ENCODE measurements around the gene SLC9A5.

SLC9A5 gene

DNA sequence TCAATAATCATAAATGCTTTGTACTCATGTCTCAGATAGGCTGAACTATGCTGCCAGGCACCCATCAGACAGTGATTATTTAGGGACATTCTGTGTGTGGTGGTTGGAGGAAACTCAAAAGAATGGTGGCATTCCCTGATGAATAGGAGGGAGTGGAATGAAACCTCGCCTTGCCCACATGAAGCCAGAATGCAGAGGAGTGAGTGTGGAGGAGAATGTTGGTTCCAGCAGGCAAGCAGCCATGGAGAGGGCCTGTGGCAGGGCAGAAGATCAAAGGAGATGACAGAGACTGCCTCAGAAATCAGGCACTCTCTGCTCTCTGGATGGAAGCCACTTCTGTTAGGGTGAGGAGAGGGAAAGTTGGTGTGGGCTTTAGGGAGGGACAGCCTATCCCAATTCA, 55.2 kb downstream of the SLC9A5 start:
- in situ Hi-C loops (cut with MboI; ENCODE audit: low sequenced_read_pairs): no loop called here

DNA sequence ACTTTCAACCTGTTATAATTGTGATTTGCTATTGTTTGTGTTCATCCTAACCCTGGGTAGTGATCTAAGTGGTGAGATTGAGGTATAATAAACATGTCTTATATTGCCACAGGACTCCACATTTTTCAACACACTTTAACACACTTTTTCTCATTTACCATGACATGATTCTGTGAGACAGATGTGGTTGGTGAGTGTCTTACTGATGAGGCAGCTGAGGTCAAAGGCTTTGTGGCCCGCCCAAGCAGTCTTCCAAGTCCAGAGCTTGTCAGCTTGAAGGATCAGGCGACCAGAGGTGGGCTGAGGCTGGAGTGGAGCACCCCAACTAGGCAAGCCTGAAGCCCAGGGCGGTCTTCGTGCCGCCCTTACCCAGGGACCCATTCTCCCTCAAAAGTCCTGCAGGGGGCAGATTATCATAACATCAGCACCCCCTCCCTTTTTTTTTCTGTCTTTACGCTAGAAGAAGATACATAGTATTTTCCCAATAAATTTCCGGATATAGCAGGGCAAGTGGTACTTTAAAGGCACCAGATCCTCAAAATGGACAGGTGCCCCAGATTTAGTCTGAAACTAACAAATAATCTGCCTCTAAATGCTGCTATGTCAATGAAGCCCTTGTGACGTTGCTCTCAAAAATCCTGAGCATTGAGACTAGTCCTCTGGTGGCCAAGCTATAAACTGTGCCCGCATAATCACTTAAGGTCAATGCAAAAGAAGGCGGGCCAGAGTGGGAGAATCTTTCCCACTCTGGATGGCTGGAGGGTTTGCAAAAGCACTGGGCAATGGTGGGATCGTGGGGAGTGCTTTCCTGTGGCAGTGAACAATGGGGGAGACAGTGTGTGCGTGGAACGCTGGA, 56.7 kb downstream of the SLC9A5 start:
- in situ Hi-C loops (cut with MboI; ENCODE audit: low sequenced_read_pairs): no loop called here

DNA sequence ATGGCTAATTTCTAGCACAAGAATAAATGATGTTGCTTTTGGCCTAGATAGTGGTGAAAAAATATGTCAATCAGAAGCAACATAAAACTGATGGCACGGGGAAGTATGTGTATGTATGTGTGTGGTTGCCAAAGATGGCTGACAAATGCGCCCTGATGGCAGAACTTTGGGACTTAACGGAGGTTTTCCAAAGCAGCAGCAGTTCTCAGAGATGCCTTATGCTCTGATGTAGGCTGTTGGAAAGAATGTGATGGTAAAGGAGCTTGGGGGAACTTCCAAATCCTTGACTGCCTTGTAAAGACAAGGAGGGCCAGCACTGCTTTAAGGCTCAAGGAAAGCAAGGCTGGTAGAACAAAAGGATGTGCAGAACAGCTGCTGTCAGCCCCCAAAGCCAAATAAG, 61.8 kb downstream of the SLC9A5 start:
- in situ Hi-C loops (cut with MboI; ENCODE audit: low sequenced_read_pairs): no loop called here

DNA sequence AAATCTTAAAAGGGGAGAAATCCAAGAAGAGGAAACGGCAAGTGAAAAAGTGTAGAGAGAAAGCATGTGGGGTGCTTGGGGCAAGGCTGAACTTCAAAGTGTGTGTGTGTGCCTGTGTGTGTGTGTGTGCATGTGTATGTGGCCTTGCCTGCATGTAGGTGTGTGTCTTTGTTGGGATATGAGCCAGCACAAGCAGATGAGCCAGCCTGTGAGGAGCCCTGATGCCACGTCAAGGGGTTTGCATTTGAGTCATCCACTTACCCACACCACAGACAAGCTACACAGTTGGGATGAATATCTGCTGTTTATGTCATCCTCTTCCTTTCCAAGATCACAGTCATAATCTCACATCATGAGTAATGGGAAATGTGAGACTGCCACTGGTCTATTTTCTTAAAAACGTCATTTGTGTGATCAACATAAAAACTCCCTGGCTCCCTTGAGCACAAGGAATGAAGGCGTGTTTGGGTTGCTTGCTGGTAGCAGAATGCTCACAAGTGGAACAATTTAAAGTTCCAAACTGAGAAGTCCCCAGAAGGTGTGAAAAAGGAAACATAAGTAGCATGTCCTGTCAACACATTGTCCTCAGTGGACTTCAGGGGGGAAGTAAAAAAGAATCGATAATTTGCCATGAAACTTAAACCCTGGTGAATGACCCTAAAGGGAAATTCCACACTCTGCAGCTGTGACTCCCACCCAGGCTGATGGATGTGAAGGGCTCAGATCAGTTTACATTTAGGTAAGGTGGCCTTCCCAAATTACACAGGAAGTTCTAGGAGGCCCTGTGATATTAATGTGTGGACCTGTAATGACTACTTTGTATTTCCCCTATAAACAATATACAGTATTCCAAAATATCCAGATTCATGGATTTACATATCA, 63.1 kb downstream of the SLC9A5 start:
- in situ Hi-C loops (cut with MboI; ENCODE audit: low sequenced_read_pairs): no loop called here

DNA sequence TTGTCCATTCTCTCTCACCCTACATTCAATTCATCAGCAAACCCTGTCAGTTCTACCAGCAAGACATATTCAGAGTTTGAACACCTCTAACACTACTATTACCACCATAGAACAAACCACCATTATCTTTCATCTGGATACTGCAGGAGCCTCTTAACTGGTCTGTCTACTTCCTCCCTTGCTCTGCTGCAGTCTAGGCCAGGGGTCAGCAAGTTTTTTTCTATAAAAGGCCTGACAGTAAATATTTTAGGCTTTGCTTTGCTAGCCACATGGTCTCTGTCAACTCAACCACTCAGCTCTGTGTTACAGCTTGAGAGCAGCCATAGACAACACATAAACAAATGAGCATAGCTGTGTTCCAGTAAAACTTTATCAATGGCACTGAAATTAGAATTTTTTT, 63.9 kb downstream of the SLC9A5 start:
- in situ Hi-C loops (cut with MboI; ENCODE audit: low sequenced_read_pairs): no loop called here

DNA sequence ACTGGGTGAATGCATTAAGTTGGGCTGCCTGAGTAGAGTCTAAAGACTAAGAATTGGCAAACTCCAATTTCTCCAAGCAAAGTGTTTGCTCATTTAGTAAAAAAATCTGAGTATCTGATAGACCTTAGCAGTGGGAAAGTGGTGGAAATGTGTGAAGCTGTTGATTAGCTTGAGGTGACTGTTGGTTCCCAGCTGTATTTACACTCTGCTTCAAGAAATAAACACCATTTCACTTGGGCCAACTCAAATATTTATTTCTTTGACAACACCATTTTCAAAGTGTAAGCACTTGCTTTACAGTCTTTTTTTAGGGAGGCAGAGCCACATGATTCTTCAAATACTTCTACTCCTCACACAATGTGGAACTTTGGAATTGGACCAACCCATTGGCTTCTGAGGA, 69.1 kb downstream of the SLC9A5 start:
- in situ Hi-C loops (cut with MboI; ENCODE audit: low sequenced_read_pairs): no loop called here
